Uterus (tissue), 4 donors: ENCODE results near the gene BCR. TPM values are rescaled to one million over a fixed set of nuclear protein-coding genes. Genes with fewer than 3 reads are reported as not detected.

Source experiments
- DNase-seq, 2 donors: peaks; one replicate each; pipeline ENCODE4 v3.0.0-alpha.2; 2019 to 2020
- H3K27ac ChIP-seq, 2 donors: fragments of 200-600 bp; sonication (generic); 1 replicate in 1 of 2; 2 replicates in 1 of 2; pipeline ENCODE4 v1.5.1; 2016 to 2018
- H3K27me3 ChIP-seq, 2 donors: fragments of 200-600 bp; sonication (generic); one replicate each; pipeline ENCODE4 v1.5.1; 2018 to 2019; ENCODE audit warnings: control low read depth in 1 of 2
- H3K36me3 ChIP-seq, 2 donors: fragments of 200-600 bp; sonication (generic); one replicate each; pipeline ENCODE4 v1.5.1; 2019; ENCODE audit warnings: control low read depth in 1 of 2
- H3K4me1 ChIP-seq, 2 donors: fragments of 200-600 bp; sonication (generic); one replicate each; pipeline ENCODE4 v1.5.1; 2018 to 2019; ENCODE audit warnings: control low read depth in 1 of 2
- H3K4me3 ChIP-seq, 2 donors: fragments of 200-600 bp; sonication (generic); 1 replicate in 1 of 2; 2 replicates in 1 of 2; pipeline ENCODE4 v1.5.1; 2018 to 2019; ENCODE audit warnings: mild to moderate bottlenecking in 1 of 2
- H3K9me3 ChIP-seq, 2 donors: fragments of 200-600 bp; sonication (generic); one replicate each; pipeline ENCODE4 v1.5.1; 2019; ENCODE audit warnings: control low read depth in 1 of 2
- POLR2A ChIP-seq, 2 donors: fragments of 450-650 bp; IDR thresholded peaks; one replicate each; pipeline ENCODE4 v1.6.1; 2016; ENCODE audit warnings: antibody characterized with exemption in 2 of 2, mild to moderate bottlenecking in 1 of 2, moderate library complexity in 1 of 2
- intact Hi-C: fragments of 100-400 bp; cut with DNase I; formaldehyde crosslinking; loops from one replicate; pipeline ENCODE4 v1.15.1; 2023; ENCODE audit warnings: low total_unique reads
- total RNA-seq, 4 donors: library from RNA; depleted of rRNA in 3 of 4; stranded (reverse); fragments of >200 nt in 3 of 4; gene quantifications; one replicate each; pipeline versions ENCODE4 v1.1.0 to v1.2.4, GENCODE V29; 2014 to 2023
- TF ChIP-seq, protein P1 (sequence below), 4 experiments: fragments of 200-600 bp in 2 of 4; fragments of 450-650 bp in 2 of 4; sonication (generic) in 2 of 4; IDR thresholded peaks; one replicate each; pipeline ENCODE4 v1.5.1; 2016 to 2019; ENCODE audit warnings: antibody characterized with exemption in 4 of 4, mild to moderate bottlenecking in 2 of 4, moderate library complexity in 1 of 4
- donor health status: DM: yes; HTN: yes; CAD: no.

The BCR gene
- total RNA-seq, 4 donors from 2014 or later = 10.6 to 93.3 (median 28.3) TPM

DNA sequence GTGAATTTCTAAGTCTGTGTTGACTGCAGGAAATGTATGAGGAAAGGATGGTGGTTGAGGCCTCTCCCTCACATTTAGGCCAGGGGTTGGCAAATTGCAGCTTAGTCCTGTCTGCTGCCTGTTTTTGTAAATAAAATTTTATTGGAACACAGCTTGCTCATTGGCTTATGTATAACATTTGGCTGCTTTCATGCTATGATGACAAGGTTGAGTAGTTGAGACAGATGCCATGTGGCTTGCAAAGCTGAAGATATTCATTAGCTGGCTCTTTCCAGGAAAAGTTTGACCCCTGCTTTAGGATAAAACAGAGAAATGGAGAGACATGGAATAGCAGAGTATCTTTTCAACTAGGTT, 46.2 kb downstream of the BCR start:
- no peak overlapping the region for H3K4me3 ChIP-seq
- peaks cover 0 to 16% of the 10 kb centered on the region in 2 donors for H3K4me1 ChIP-seq
- DNase-seq = no peak
- intact Hi-C loops = no loop called here
- peaks cover 0 to 14% of the 10 kb centered on the region in 2 donors for H3K9me3 ChIP-seq
- TF ChIP-seq POLR2A (IDR thresholded peaks at IDR 0.05) = no peak
- TF ChIP-seq, protein P1, sequence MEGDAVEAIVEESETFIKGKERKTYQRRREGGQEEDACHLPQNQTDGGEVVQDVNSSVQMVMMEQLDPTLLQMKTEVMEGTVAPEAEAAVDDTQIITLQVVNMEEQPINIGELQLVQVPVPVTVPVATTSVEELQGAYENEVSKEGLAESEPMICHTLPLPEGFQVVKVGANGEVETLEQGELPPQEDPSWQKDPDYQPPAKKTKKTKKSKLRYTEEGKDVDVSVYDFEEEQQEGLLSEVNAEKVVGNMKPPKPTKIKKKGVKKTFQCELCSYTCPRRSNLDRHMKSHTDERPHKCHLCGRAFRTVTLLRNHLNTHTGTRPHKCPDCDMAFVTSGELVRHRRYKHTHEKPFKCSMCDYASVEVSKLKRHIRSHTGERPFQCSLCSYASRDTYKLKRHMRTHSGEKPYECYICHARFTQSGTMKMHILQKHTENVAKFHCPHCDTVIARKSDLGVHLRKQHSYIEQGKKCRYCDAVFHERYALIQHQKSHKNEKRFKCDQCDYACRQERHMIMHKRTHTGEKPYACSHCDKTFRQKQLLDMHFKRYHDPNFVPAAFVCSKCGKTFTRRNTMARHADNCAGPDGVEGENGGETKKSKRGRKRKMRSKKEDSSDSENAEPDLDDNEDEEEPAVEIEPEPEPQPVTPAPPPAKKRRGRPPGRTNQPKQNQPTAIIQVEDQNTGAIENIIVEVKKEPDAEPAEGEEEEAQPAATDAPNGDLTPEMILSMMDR (IDR thresholded peaks at IDR 0.05) = no peak
- no peaks in the 10 kb centered on the region for H3K36me3 ChIP-seq
- H3K27ac ChIP-seq = peak overlapping the region; percentile 46 to 54
- no peaks in the 10 kb centered on the region for H3K27me3 ChIP-seq

DNA sequence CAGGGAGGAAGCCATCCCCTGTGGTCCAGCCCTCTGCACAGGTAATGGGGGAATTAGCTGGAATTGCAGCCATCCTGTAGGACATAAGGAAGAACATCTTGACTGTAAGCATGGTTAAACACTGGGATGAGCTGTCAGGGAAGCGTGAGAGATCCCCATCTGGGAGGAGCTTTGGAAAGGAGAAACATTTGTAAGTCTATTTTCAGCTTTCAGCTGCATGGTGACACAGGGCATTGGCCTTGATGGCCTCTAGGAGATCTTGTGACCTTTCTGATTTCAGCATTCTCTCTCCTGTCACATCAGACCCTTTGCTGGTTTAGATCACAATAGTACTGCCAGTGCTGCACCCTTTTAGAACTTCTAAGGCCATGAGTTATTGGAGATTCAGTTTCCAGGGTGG, 47.1 kb downstream of the BCR start:
- intact Hi-C loops = no loop called here
- Histone ChIP-seq H3K36me3 (no peaks in the 10 kb centered on the region), H3K4me3 (no peak overlapping the region), H3K9me3 (peaks cover 0 to 14% of the 10 kb centered on the region in 2 donors), H3K27me3 (no peaks in the 10 kb centered on the region), H3K4me1 (peaks cover 0 to 16% of the 10 kb centered on the region in 2 donors), H3K27ac (peak overlapping the region in 1 of 2 donors; percentile 54)
- TF ChIP-seq, protein P1 (IDR thresholded peaks at IDR 0.05) = no peak
- TF ChIP-seq POLR2A (IDR thresholded peaks at IDR 0.05) = no peak
- no peak for DNase-seq

DNA sequence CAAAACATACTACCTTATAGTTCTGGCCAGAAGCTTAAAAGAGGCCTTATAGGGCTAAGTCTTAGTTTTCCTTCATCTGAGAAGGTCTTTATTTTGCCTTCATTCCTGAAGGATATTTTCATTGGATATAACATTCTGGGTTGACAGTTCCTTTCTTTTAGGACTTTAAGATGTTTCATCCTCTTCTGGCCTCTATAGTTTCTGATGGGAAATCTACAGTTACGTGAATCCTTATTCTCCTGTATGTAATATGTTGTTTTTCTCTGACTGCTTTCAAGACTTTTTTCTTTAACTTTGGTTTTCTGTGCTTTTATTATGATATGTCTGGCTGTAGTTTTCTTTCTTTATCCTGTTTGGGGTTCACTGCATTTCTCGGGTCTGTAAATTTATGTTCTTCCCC, 48.2 kb downstream of the BCR start:
- Histone ChIP-seq H3K9me3 (peaks cover 0 to 14% of the 10 kb centered on the region in 2 donors), H3K4me3 (no peak overlapping the region), H3K4me1 (peaks cover 0 to 12% of the 10 kb centered on the region in 2 donors), H3K27ac (no peak overlapping the region), H3K36me3 (no peaks in the 10 kb centered on the region), H3K27me3 (no peaks in the 10 kb centered on the region)
- intact Hi-C loops = no loop called here
- no peak for TF ChIP-seq POLR2A (IDR thresholded peaks at IDR 0.05)
- TF ChIP-seq, protein P1 (IDR thresholded peaks at IDR 0.05) = no peak
- DNase-seq = no peak

DNA sequence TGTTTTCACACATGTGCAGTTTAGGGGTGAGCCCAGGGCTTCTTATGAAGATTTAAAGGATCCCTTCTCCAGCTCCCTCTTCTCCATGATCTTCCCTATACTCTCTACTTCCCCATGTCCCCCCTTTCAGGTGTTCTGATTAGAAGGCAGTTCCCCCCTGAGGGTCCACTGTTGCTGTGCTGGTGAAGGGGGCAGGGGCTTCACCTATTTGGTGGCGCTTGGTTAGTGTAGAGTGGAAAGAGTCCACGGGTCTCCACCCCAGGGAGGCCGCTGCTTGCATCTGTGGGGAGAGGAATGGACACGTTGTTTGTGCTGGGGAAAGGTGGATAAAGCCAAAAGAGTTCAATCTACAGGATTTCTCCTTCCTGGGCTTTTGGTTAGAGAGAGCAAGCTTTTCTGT, 49.3 kb downstream of the BCR start:
- peaks cover 0 to 10% of the 10 kb centered on the region in 2 donors for H3K4me1 ChIP-seq
- TF ChIP-seq, protein P1 (IDR thresholded peaks at IDR 0.05) = no peak
- no peak for TF ChIP-seq POLR2A (IDR thresholded peaks at IDR 0.05)
- DNase-seq = no peak
- H3K36me3 ChIP-seq = no peaks in the 10 kb centered on the region
- no peak overlapping the region for H3K27ac ChIP-seq
- peaks cover 0 to 14% of the 10 kb centered on the region in 2 donors for H3K9me3 ChIP-seq
- intact Hi-C loops = no loop called here
- H3K4me3 ChIP-seq = no peak overlapping the region
- H3K27me3 ChIP-seq = no peaks in the 10 kb centered on the region

DNA sequence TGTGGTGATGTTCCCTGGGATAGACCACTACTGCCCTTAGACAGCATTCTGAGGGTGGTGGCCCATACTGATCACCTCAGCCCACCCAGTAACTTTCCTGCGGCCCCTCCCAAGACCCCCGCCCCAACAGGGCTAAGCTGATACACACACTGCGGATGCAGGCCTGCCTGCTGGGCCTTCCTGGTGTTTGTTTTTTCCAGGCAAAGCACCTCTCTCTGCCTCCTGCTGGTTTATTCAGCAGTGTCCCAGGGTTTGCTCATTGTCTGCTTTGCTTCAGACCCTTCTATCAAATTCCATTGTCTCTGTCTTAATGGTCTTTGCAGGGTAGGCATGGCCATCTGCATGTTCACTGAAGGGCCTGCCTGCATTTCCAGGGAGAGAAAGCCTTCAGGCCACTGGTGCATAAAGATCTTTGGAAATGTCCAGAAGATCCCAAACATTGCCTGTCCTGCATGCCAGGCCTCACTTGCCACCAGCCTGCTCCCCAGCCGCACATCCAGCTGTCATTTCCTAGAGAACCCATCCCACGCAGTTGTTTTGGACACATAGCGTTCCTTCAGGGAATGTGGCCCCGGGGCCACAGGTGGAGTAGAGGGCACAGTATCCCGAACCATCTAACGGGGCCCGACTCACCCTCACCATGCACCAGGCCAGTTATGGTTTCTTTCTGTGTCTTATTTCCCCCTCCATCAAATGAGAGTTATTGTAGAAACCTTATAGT, 50.2 kb downstream of the BCR start:
- DNase-seq = no peak
- TF ChIP-seq POLR2A (IDR thresholded peaks at IDR 0.05) = no peak
- TF ChIP-seq, protein P1 (IDR thresholded peaks at IDR 0.05) = no peak
- Histone ChIP-seq H3K27ac (no peak overlapping the region), H3K27me3 (no peaks in the 10 kb centered on the region), H3K4me1 (peaks cover 0 to 5% of the 10 kb centered on the region in 2 donors), H3K36me3 (no peaks in the 10 kb centered on the region), H3K4me3 (no peak overlapping the region), H3K9me3 (peaks cover 0 to 14% of the 10 kb centered on the region in 2 donors)
- intact Hi-C loops = no loop called here
